ENCODE results near the gene PRRT4. TPM values are rescaled to one million over a fixed set of nuclear protein-coding genes. Genes with fewer than 3 reads are reported as not detected.
A peak's percentile ranks its signal among the peaks of the same experiment; 100 is the strongest.

PRRT4 gene
- total and polyA plus RNA-seq, 2 of the 4 experiments (the other 2 are of a cell fraction), result not detected

- Histone ChIP-seq H2BK5ac (ENCODE audit: low read depth, low read length, poor library complexity, severe bottlenecking) (no peak overlapping the region), H3K4me1 (ENCODE audit: control insufficient read depth, insufficient read depth, low read length) (no peaks in the 10 kb centered on the region; the same call in 1 of the 2 replicates), H3K9me1 (ENCODE audit: insufficient read depth, low read length) (no peaks in the 10 kb centered on the region), H3K14ac (replicated peaks; ENCODE audit: low read depth, low read length) (no peak overlapping the region), H4K8ac (ENCODE audit: low read depth in 2 of 2, low read length in 2 of 2) (no peak overlapping the region), H2BK15ac (ENCODE audit: low read depth, low read length) (no peak overlapping the region), H2AK5ac (ENCODE audit: low read depth, low read length) (no peak overlapping the region), H3K4ac (ENCODE audit: low read depth, low read length) (no peak overlapping the region), H3K36me3 (ENCODE audit: control insufficient read depth, insufficient read depth, low read length) (peaks cover 32% of the 10 kb centered on the region), H4K91ac (ENCODE audit: insufficient read depth, low read depth, low read length) (no peak overlapping the region), H4K20me1 (ENCODE audit: insufficient read depth, low read length) (no peaks in the 10 kb centered on the region), H3K9me3 (ENCODE audit: control insufficient read depth, insufficient read depth, low read length) (no peaks in the 10 kb centered on the region), H3K79me1 (ENCODE audit: low read depth in 1 of 2, low read length in 2 of 2) (no peaks in the 10 kb centered on the region), H2AK9ac (replicated peaks; ENCODE audit: low read depth, low read length, poor library complexity) (no peak overlapping the region), H3K23ac (ENCODE audit: low read depth, low read length) (no peak overlapping the region), H3K56ac (ENCODE audit: extremely low read depth, insufficient read depth, low read length) (no peak overlapping the region), H3K27me3 (ENCODE audit: control insufficient read depth, insufficient read depth, low read length) (no peaks in the 10 kb centered on the region), H2AFZ (replicated peaks; ENCODE audit: low read length, poor library complexity) (no peak overlapping the region), H3K27ac (ENCODE audit: insufficient read depth, low read length) (no peak overlapping the region), H3K9ac (ENCODE audit: low read depth, low read length) (no peak overlapping the region), H4K5ac (ENCODE audit: low read depth, low read length) (no peak overlapping the region), H2BK120ac (ENCODE audit: low read depth, low read length) (no peak overlapping the region), H3K4me2 (ENCODE audit: low read depth, low read length) (no peak overlapping the region), H3K18ac (ENCODE audit: low read depth, low read length) (no peak overlapping the region), H3K4me3 (ENCODE audit: insufficient read depth, low read depth, low read length) (no peak overlapping the region), H2BK20ac (ENCODE audit: low read depth, low read length) (no peak overlapping the region)
- ATAC-seq (ENCODE audit: low read depth) (peak; percentile 12), DNase-seq (no peak)
- BruUV-seq (replicated peaks), result no TSS peak
- in situ Hi-C loops (cut with MboI; ENCODE audit: low sequenced_read_pairs), result no loop called here
- POLR2A ChIA-PET (ENCODE audit: unreplicated experiment), result no interaction called here
- dilution Hi-C loops (cut with HindIII; ENCODE audit: low sequenced_read_pairs, unreplicated experiment), result no loop called here
- intact Hi-C loops (cut with micrococcal nuclease), result loop anchor here (5.0 kb wide), 1 partner anchor 616 kb away; no protein-coding TSS in a partner anchor
- CTCF ChIA-PET, result interaction anchor here (0.9 kb wide), 1 partner anchor 65 kb away, joined by 3 read pairs; no protein-coding TSS in a partner anchor
- TF ChIP-seq, protein P1, sequence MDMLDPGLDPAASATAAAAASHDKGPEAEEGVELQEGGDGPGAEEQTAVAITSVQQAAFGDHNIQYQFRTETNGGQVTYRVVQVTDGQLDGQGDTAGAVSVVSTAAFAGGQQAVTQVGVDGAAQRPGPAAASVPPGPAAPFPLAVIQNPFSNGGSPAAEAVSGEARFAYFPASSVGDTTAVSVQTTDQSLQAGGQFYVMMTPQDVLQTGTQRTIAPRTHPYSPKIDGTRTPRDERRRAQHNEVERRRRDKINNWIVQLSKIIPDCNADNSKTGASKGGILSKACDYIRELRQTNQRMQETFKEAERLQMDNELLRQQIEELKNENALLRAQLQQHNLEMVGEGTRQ (IDR thresholded peaks at IDR 0.05; ENCODE audit: low read depth, low read length), result no peak
- no peak for TF ChIP-seq CHD1 (IDR thresholded peaks at IDR 0.05; ENCODE audit: low read depth, low read length)
- TF ChIP-seq RAD21 (IDR thresholded peaks at IDR 0.05; ENCODE audit: low read length), result no peak
- TF ChIP-seq, protein P2, sequence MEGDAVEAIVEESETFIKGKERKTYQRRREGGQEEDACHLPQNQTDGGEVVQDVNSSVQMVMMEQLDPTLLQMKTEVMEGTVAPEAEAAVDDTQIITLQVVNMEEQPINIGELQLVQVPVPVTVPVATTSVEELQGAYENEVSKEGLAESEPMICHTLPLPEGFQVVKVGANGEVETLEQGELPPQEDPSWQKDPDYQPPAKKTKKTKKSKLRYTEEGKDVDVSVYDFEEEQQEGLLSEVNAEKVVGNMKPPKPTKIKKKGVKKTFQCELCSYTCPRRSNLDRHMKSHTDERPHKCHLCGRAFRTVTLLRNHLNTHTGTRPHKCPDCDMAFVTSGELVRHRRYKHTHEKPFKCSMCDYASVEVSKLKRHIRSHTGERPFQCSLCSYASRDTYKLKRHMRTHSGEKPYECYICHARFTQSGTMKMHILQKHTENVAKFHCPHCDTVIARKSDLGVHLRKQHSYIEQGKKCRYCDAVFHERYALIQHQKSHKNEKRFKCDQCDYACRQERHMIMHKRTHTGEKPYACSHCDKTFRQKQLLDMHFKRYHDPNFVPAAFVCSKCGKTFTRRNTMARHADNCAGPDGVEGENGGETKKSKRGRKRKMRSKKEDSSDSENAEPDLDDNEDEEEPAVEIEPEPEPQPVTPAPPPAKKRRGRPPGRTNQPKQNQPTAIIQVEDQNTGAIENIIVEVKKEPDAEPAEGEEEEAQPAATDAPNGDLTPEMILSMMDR (conservative IDR thresholded peaks at IDR 0.05; ENCODE audit: low read depth, low read length), result no peak
- no peak for TF ChIP-seq MAZ (IDR thresholded peaks at IDR 0.05; ENCODE audit: borderline replicate concordance, low read depth, low read length)
- no peak for TF ChIP-seq MXI1 (IDR thresholded peaks at IDR 0.05; ENCODE audit: borderline replicate concordance, low read depth, low read length)
- TF ChIP-seq, protein P3, sequence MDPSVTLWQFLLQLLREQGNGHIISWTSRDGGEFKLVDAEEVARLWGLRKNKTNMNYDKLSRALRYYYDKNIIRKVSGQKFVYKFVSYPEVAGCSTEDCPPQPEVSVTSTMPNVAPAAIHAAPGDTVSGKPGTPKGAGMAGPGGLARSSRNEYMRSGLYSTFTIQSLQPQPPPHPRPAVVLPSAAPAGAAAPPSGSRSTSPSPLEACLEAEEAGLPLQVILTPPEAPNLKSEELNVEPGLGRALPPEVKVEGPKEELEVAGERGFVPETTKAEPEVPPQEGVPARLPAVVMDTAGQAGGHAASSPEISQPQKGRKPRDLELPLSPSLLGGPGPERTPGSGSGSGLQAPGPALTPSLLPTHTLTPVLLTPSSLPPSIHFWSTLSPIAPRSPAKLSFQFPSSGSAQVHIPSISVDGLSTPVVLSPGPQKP (IDR thresholded peaks at IDR 0.05; ENCODE audit: borderline replicate concordance, low read depth, low read length), result no peak
- no peak for TF ChIP-seq CEBPB (IDR thresholded peaks at IDR 0.05; ENCODE audit: low read depth, low read length)
- TF ChIP-seq BHLHE40 (IDR thresholded peaks at IDR 0.05; ENCODE audit: low read depth, low read length), result no peak
- no peak for TF ChIP-seq FOS (IDR thresholded peaks at IDR 0.05; ENCODE audit: low read depth, low read length)
- no peak for TF ChIP-seq RCOR1 (IDR thresholded peaks at IDR 0.05; ENCODE audit: insufficient replicate concordance, low read length)
These were observed 38.5 kb downstream of the PRRT4 start for GRCh38 chr7:128323040-128323439.

Data from IMR-90 (cell line).